ENCODE results near the gene PDE4D. TPM values are rescaled to one million over a fixed set of nuclear protein-coding genes. Genes with fewer than 3 reads are reported as not detected.

Gene PDE4D
- total and polyA plus RNA-seq, 10 of the 15 experiments (the other 5 are each of a cell fraction or from before 2014, with no cell fraction given) = 0.87 to 4.1 (median 2.2) TPM

DNA sequence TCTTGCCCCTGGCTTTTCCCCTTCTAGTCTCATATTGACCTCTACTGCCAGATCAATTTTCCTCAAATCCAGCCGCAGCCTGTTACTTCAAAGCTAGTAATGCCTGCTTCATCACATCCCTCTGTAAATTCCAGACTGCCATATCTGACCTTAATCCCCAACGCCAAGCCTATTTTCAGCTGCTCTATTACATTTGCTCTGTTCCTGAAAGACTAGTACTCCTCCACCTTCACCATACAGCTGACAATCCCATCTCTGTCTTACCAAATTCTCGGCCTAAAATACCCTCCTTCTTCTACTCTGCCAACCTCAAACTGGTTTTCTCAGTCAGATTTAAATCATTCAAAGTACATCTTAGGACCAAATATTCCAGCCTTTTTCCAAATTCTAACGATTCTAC, 890.4 kb downstream of the PDE4D start:
- no peak for TF ChIP-seq ZNF217 (IDR thresholded peaks at IDR 0.05)
- no peak for TF ChIP-seq RAD51 (IDR thresholded peaks at IDR 0.05)
- TF ChIP-seq, protein P1, sequence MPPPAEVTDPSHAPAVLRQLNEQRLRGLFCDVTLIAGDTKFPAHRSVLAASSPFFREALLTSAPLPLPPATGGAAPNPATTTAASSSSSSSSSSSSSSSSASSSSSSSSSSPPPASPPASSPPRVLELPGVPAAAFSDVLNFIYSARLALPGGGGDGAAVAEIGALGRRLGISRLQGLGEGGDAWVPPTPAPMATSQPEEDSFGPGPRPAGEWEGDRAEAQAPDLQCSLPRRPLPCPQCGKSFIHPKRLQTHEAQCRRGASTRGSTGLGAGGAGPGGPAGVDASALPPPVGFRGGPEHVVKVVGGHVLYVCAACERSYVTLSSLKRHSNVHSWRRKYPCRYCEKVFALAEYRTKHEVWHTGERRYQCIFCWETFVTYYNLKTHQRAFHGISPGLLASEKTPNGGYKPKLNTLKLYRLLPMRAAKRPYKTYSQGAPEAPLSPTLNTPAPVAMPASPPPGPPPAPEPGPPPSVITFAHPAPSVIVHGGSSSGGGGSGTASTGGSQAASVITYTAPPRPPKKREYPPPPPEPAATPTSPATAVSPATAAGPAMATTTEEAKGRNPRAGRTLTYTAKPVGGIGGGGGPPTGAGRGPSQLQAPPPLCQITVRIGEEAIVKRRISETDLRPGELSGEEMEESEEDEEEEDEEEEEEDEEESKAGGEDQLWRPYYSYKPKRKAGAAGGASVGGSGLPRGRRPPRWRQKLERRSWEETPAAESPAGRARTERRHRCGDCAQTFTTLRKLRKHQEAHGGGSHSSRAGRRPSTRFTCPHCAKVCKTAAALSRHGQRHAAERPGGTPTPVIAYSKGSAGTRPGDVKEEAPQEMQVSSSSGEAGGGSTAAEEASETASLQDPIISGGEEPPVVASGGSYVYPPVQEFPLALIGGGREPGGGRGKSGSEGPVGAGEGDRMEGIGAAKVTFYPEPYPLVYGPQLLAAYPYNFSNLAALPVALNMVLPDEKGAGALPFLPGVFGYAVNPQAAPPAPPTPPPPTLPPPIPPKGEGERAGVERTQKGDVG (CRISPR knock-in tag; IDR thresholded peaks at IDR 0.05) = no peak
- TF ChIP-seq ATF7 (IDR thresholded peaks at IDR 0.05; ENCODE audit: low read depth) = no peak
- TF ChIP-seq YBX1 (IDR thresholded peaks at IDR 0.05) = no peak
- no peak for TF ChIP-seq CBX5 (IDR thresholded peaks at IDR 0.05; ENCODE audit: low read depth)
- TF ChIP-seq, protein P2, sequence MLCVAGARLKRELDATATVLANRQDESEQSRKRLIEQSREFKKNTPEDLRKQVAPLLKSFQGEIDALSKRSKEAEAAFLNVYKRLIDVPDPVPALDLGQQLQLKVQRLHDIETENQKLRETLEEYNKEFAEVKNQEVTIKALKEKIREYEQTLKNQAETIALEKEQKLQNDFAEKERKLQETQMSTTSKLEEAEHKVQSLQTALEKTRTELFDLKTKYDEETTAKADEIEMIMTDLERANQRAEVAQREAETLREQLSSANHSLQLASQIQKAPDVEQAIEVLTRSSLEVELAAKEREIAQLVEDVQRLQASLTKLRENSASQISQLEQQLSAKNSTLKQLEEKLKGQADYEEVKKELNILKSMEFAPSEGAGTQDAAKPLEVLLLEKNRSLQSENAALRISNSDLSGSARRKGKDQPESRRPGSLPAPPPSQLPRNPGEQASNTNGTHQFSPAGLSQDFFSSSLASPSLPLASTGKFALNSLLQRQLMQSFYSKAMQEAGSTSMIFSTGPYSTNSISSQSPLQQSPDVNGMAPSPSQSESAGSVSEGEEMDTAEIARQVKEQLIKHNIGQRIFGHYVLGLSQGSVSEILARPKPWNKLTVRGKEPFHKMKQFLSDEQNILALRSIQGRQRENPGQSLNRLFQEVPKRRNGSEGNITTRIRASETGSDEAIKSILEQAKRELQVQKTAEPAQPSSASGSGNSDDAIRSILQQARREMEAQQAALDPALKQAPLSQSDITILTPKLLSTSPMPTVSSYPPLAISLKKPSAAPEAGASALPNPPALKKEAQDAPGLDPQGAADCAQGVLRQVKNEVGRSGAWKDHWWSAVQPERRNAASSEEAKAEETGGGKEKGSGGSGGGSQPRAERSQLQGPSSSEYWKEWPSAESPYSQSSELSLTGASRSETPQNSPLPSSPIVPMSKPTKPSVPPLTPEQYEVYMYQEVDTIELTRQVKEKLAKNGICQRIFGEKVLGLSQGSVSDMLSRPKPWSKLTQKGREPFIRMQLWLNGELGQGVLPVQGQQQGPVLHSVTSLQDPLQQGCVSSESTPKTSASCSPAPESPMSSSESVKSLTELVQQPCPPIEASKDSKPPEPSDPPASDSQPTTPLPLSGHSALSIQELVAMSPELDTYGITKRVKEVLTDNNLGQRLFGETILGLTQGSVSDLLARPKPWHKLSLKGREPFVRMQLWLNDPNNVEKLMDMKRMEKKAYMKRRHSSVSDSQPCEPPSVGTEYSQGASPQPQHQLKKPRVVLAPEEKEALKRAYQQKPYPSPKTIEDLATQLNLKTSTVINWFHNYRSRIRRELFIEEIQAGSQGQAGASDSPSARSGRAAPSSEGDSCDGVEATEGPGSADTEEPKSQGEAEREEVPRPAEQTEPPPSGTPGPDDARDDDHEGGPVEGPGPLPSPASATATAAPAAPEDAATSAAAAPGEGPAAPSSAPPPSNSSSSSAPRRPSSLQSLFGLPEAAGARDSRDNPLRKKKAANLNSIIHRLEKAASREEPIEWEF (IDR thresholded peaks at IDR 0.05; ENCODE audit: insufficient replicate concordance, low read depth, low read length) = no peak
- TF ChIP-seq, protein P3, sequence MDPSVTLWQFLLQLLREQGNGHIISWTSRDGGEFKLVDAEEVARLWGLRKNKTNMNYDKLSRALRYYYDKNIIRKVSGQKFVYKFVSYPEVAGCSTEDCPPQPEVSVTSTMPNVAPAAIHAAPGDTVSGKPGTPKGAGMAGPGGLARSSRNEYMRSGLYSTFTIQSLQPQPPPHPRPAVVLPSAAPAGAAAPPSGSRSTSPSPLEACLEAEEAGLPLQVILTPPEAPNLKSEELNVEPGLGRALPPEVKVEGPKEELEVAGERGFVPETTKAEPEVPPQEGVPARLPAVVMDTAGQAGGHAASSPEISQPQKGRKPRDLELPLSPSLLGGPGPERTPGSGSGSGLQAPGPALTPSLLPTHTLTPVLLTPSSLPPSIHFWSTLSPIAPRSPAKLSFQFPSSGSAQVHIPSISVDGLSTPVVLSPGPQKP (IDR thresholded peaks at IDR 0.05; ENCODE audit: low read depth, low read length) = no peak
- no peak for TF ChIP-seq CEBPB (IDR thresholded peaks at IDR 0.05; ENCODE audit: borderline replicate concordance in 1 of 2, low read depth in 2 of 2, low read length in 2 of 2)
- TF ChIP-seq NR2F1 (conservative IDR thresholded peaks at IDR 0.05) = no peak
- TF ChIP-seq, protein P4, sequence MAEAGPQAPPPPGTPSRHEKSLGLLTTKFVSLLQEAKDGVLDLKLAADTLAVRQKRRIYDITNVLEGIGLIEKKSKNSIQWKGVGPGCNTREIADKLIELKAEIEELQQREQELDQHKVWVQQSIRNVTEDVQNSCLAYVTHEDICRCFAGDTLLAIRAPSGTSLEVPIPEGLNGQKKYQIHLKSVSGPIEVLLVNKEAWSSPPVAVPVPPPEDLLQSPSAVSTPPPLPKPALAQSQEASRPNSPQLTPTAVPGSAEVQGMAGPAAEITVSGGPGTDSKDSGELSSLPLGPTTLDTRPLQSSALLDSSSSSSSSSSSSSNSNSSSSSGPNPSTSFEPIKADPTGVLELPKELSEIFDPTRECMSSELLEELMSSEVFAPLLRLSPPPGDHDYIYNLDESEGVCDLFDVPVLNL (IDR thresholded peaks at IDR 0.05; ENCODE audit: low read depth, low read length) = no peak
- Histone ChIP-seq H2AFZ (ENCODE audit: control insufficient read depth, low read depth, low read length) (no peak overlapping the region), H3K9ac (ENCODE audit: control insufficient read depth, insufficient read depth, low read length) (no peak overlapping the region), H3K27ac (ENCODE audit: control insufficient read depth, insufficient read depth) (no peak overlapping the region), H3K4me3 (no peak overlapping the region), H4K20me1 (ENCODE audit: control insufficient read depth, insufficient read depth) (no peaks in the 10 kb centered on the region), H3K9me3 (replicated peaks; ENCODE audit: control insufficient read depth, insufficient read depth, low read length) (no peaks in the 10 kb centered on the region), H3K4me2 (ENCODE audit: control insufficient read depth, insufficient read depth) (no peak overlapping the region), H3K27me3 (replicated peaks in 1 of 2; ENCODE audit: control insufficient read depth in 2 of 2, insufficient read depth in 2 of 2, low read length in 1 of 2) (no peaks in the 10 kb centered on the region), H3K4me1 (ENCODE audit: control insufficient read depth, insufficient read depth, low read length) (no peaks in the 10 kb centered on the region; the same call in 1 of the 2 replicates), H3K36me3 (ENCODE audit: control insufficient read depth in 2 of 2, insufficient read depth in 2 of 2, low read length in 1 of 2) (no peaks in the 10 kb centered on the region), H3K79me2 (ENCODE audit: control insufficient read depth, insufficient read depth, low read length) (no peaks in the 10 kb centered on the region)
- in situ Hi-C loops (cut with MboI) (loop anchor here (5.0 kb wide), 1 partner anchor 111 kb away; no protein-coding TSS in a partner anchor), intact Hi-C loops (cut with micrococcal nuclease; ENCODE audit: unreplicated experiment) (no loop called here)
- FAIRE-seq = no peak
- no peak for DNase-seq (ENCODE audit: low read depth, low spot score)
- WGBS (ENCODE audit: insufficient coverage, insufficient replicate concordance, low lambda C conversion rate, missing lambda C conversion rate) = 33% methylated on average over 4 of the region's 4 CpGs
- no peak for ATAC-seq
- SMC1A ChIA-PET (ENCODE audit: uncharacterized antibody, unreplicated experiment) = interaction anchor here (0.6 to 3.1 kb wide), 4 partner anchors 111 to 221 kb away, joined by 3 to 26 read pairs (median 10); no protein-coding TSS in a partner anchor
- RAD21 ChIA-PET (ENCODE audit: unreplicated experiment) = interaction anchor here (1.0 to 2.2 kb wide), 6 partner anchors 32 to 117 kb away, joined by 3 to 9 read pairs (median 6); no protein-coding TSS in a partner anchor
- CTCF ChIA-PET = interaction anchor here (1.0 to 3.5 kb wide), 4 partner anchors 32 to 132 kb away, joined by 3 to 13 read pairs (median 4); no protein-coding TSS in a partner anchor
- BruUV-seq (replicated peaks) = no TSS peak
- POLR2A ChIA-PET = interaction anchor here (1.1 kb wide), 1 partner anchor 109 kb away, joined by 3 read pairs; no protein-coding TSS in a partner anchor

Measured in GM12878 (cell line).